Sigmoid colon (tissue), 7 donors: Measurements from ENCODE around the gene RIPPLY1. TPM values are rescaled to one million over a fixed set of nuclear protein-coding genes. Genes with fewer than 3 reads are reported as not detected.
"Not testable (repeated sequence)": the region's sequence is repeated elsewhere in the genome, so short reads cannot be mapped to it uniquely, and the experiment has no call there.

ENCODE experiments used
- DNase-seq: peaks from one replicate; pipeline ENCODE4 v3.0.0-alpha.2; 2019
- H3K27ac ChIP-seq, 4 donors: fragments of 200-600 bp; sonication (generic); one replicate each; pipeline ENCODE4 v1.5.1; 2016 to 2019; ENCODE audit warnings: mild to moderate bottlenecking in 1 of 4
- H3K27me3 ChIP-seq, 3 donors: fragments of 200-600 bp; sonication (generic); one replicate each; pipeline ENCODE4 v1.5.1; 2019; ENCODE audit warnings: mild to moderate bottlenecking in 1 of 3
- H3K36me3 ChIP-seq, 4 donors: fragments of 200-600 bp; sonication (generic); one replicate each; pipeline ENCODE4 v1.5.1; 2016 to 2019
- H3K4me1 ChIP-seq, 4 donors: fragments of 200-600 bp; sonication (generic); one replicate each; pipeline ENCODE4 v1.5.1; 2017 to 2019
- H3K4me3 ChIP-seq, 4 donors: fragments of 200-600 bp; sonication (generic); one replicate each; pipeline ENCODE4 v1.5.1; 2017 to 2019; ENCODE audit warnings: mild to moderate bottlenecking in 2 of 4, moderate library complexity in 1 of 4
- H3K9me3 ChIP-seq, 4 donors: fragments of 200-600 bp in 3 of 4; sonication (generic) in 3 of 4; one replicate each; pipeline versions ENCODE4 v1.5.1 to v1.6.1; 2013 to 2019
- EP300 ChIP-seq, 4 donors: sonication (generic); formaldehyde crosslinking; IDR thresholded peaks; one replicate each; pipeline ENCODE4 v1.6.1; 2017; ENCODE audit warnings: antibody characterized with exemption in 4 of 4
- POLR2A ChIP-seq, 2 donors: fragments of 450-650 bp; IDR thresholded peaks; one replicate each; pipeline ENCODE4 v1.6.1; 2016; ENCODE audit warnings: antibody characterized with exemption in 2 of 2, mild to moderate bottlenecking in 2 of 2, moderate library complexity in 2 of 2
- POLR2AphosphoS5 ChIP-seq, 4 donors: sonication (generic); formaldehyde crosslinking; IDR thresholded peaks; one replicate each; pipeline ENCODE4 v1.6.1; 2017; ENCODE audit warnings: antibody characterized with exemption in 4 of 4
- WGBS, 2 donors: extraction: QIAGEN DNeasy Blood & Tissue Kit; methylation state at CpG; one replicate each; pipeline ENCODE4 v1.1.7; 2013; 5-methylcytosine and 5-hydroxymethylcytosine counted together
- intact Hi-C: fragments of 100-400 bp; cut with DNase I; formaldehyde crosslinking; loops from one replicate; pipeline ENCODE4 v1.15.1; 2023
- polyA plus RNA-seq, 3 donors: library from polyadenylated mRNA; stranded (reverse); fragments of 200-250 nt; gene quantifications; one replicate each; pipeline ENCODE4 v1.2.3, GENCODE V29; 2013
- total RNA-seq, 4 donors: library from RNA; depleted of rRNA; stranded (reverse); fragments of >200 nt; gene quantifications; one replicate each; pipeline ENCODE4 v1.1.0, GENCODE V29; 2016
- TF ChIP-seq, protein P1 (sequence below), 4 experiments: fragments of 450-650 bp in 3 of 4; fragments of 200-600 bp in 1 of 4; IDR thresholded peaks; one replicate each; pipeline ENCODE4 v1.5.1; 2016 to 2019; ENCODE audit warnings: antibody characterized with exemption in 4 of 4, mild to moderate bottlenecking in 3 of 4, moderate library complexity in 2 of 4
- donor health status: healthy with polysubstance abuse.
- donor health status: Bipolar disorder and iron deficiency.
- donor health status: healthy.

The RIPPLY1 gene
- total and polyA plus RNA-seq, 7 donors, result 0.09 TPM; not detected in 6

DNA sequence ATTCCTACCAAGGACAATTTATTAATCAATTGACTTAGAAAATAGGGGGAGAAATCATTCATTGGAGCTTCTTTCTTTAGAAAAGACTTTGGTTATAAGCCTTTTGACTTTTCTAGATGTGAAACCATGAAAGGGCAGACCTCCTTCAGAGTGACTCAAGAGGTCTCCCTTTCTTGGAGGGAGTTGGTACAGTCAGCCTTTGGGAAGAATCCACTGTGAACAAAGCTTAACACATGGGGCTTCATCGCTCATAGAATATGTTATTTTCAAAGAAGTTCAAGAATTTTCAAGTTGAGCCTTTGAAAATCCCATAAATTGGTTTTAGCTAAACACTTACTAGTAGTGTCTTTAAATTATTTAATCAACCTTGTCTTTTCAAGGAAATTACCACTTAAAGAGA is 28.0 kb downstream of the RIPPLY1 start:
- H3K4me3 ChIP-seq, result no peak overlapping the region
- WGBS, 2 donors, result 74 to 86% methylated on average over 1 of the region's 1 CpG

DNA sequence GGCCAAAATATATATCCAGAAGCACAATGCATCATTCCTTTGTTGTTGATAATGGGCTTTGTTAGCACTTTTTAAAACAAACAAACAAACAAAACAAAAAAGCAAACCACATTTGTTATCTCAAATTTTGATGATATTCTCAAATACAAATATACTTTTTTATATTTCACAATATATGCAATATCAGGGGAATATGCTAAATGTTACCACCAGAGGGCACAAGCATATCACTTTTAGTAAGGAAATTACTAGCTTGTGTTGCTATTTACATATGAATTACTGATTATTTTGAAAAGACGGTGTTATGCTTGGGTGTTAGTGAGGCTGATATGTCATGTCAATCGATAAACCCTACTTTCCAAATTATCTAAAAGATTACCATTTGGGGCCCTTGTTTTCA is 29.1 kb downstream of the RIPPLY1 start:
- intact Hi-C loops, result no loop called here
- H3K9me3 ChIP-seq, result no peaks in the 10 kb centered on the region
- no peak overlapping the region for H3K4me3 ChIP-seq
- H3K36me3 ChIP-seq, result no peaks in the 10 kb centered on the region
- H3K4me1 ChIP-seq, result no peaks in the 10 kb centered on the region
- no peak for TF ChIP-seq POLR2A (IDR thresholded peaks at IDR 0.05)
- no peak for TF ChIP-seq EP300 (IDR thresholded peaks at IDR 0.05)
- TF ChIP-seq POLR2AphosphoS5 (IDR thresholded peaks at IDR 0.05), result no peak
- TF ChIP-seq, protein P1, sequence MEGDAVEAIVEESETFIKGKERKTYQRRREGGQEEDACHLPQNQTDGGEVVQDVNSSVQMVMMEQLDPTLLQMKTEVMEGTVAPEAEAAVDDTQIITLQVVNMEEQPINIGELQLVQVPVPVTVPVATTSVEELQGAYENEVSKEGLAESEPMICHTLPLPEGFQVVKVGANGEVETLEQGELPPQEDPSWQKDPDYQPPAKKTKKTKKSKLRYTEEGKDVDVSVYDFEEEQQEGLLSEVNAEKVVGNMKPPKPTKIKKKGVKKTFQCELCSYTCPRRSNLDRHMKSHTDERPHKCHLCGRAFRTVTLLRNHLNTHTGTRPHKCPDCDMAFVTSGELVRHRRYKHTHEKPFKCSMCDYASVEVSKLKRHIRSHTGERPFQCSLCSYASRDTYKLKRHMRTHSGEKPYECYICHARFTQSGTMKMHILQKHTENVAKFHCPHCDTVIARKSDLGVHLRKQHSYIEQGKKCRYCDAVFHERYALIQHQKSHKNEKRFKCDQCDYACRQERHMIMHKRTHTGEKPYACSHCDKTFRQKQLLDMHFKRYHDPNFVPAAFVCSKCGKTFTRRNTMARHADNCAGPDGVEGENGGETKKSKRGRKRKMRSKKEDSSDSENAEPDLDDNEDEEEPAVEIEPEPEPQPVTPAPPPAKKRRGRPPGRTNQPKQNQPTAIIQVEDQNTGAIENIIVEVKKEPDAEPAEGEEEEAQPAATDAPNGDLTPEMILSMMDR (IDR thresholded peaks at IDR 0.05), result no peak
- H3K27ac ChIP-seq, result no peak overlapping the region
- 46 to 68% methylated on average over 2 of the region's 2 CpGs for WGBS, 2 donors
- DNase-seq, result no peak
- no peaks in the 10 kb centered on the region for H3K27me3 ChIP-seq

More for the DNA sequence above, 28.0 kb downstream of the RIPPLY1 start:
- Histone ChIP-seq H3K27me3 (no peaks in the 10 kb centered on the region), H3K27ac (no peak overlapping the region), H3K4me1 (no peaks in the 10 kb centered on the region), H3K9me3 (no peaks in the 10 kb centered on the region), H3K36me3 (no peaks in the 10 kb centered on the region)
- TF ChIP-seq POLR2A (IDR thresholded peaks at IDR 0.05), result no peak
- no peak for DNase-seq
- intact Hi-C loops, result no loop called here

DNA sequence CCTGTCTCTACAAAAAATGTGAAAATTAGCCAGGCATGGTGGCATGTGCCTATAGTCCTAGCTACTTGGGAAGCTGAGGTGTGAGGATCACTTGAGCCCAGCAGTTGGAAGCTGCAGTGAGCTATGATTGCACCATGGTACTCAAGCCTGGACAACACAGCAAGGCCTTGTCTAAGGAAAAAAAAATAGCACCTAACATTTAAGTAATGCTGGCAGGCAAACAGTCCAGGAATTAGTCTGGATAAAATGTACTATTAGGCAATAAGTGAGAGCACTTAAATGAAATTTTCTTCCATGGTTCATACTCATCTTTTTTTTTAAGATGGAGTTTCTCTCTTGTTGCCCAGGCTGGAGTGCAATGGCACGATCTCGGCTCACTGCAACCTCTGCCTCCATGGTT is 30.3 kb downstream of the RIPPLY1 start:
- H3K9me3 ChIP-seq, H3K27ac ChIP-seq, H3K4me3 ChIP-seq, DNase-seq, H3K27me3 ChIP-seq, intact Hi-C loops, H3K4me1 ChIP-seq, H3K36me3 ChIP-seq: not testable (repeated sequence)
- WGBS, 2 donors, result 97% methylated on average over 2 of the region's 2 CpGs

DNA sequence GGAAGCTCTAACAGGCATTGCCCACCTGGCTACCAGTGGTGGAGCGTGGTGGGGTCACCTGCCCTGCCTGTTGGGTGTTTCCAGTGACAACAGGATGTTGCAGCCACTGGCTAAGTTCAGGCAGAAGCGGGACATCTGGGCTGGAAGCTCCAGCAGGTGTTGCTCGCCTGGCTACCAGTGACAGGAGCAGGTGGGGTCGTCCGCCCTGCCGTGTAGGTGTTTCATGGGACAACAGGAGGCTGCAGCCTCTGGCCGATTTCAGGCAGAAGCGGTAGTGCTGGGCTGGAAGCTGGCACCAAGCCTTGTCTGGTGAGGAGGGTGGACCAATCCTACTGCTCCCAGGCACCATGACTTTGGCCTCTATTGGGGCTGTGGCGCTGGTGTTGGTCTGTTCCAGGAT is 39.4 kb downstream of the RIPPLY1 start:
- no peak overlapping the region for H3K4me3 ChIP-seq
- H3K4me1 ChIP-seq, result no peaks in the 10 kb centered on the region
- no peak for DNase-seq
- H3K9me3 ChIP-seq, result no peaks in the 10 kb centered on the region
- WGBS, 2 donors, result 95 to 96% methylated on average over 9 of the region's 9 CpGs
- no peaks in the 10 kb centered on the region for H3K27me3 ChIP-seq
- intact Hi-C loops, result no loop called here
- H3K27ac ChIP-seq, result no peak overlapping the region
- TF ChIP-seq EP300 (IDR thresholded peaks at IDR 0.05), result no peak
- no peak for TF ChIP-seq POLR2A (IDR thresholded peaks at IDR 0.05)
- TF ChIP-seq POLR2AphosphoS5 (IDR thresholded peaks at IDR 0.05), result no peak
- TF ChIP-seq, protein P1 (IDR thresholded peaks at IDR 0.05), result no peak
- H3K36me3 ChIP-seq, result no peaks in the 10 kb centered on the region

GRCh38 chrX:106862972-106863688 is 40.0 kb downstream of the RIPPLY1 start:
- DNase-seq, result no peak
- Histone ChIP-seq H3K27ac (no peak overlapping the region), H3K27me3 (no peaks in the 10 kb centered on the region), H3K4me1 (no peaks in the 10 kb centered on the region), H3K4me3 (no peak overlapping the region), H3K9me3 (no peaks in the 10 kb centered on the region), H3K36me3 (no peaks in the 10 kb centered on the region)
- 77 to 78% methylated on average over 13 of the region's 13 CpGs for WGBS, 2 donors
- intact Hi-C loops, result no loop called here
- TF ChIP-seq EP300 (IDR thresholded peaks at IDR 0.05), result no peak
- TF ChIP-seq, protein P1 (IDR thresholded peaks at IDR 0.05), result no peak
- TF ChIP-seq POLR2AphosphoS5 (IDR thresholded peaks at IDR 0.05), result no peak
- TF ChIP-seq POLR2A (IDR thresholded peaks at IDR 0.05), result no peak

Other genes with a start within 250 kb of the RIPPLY1 start
- gene RNF128, start 176.6 kb downstream of the RIPPLY1 start, total RNA-seq, result under 1 TPM in 1 of 4 donors, not detected in 3; 0.36 TPM
- gene RNF128, start 176.6 kb downstream of the RIPPLY1 start, polyA plus RNA-seq, result 10 to 100 TPM in 1 of 3 donors, 1 to 10 TPM in 2; 4.4 to 10.5 (median 4.8) TPM
- gene TBC1D8B, start 100.7 kb downstream of the RIPPLY1 start, total RNA-seq, result 1 to 10 TPM; 4.5 to 9.4 (median 5.7) TPM
- gene TBC1D8B, start 100.7 kb downstream of the RIPPLY1 start, polyA plus RNA-seq, result 1 to 10 TPM; 3.3 to 5.3 (median 3.6) TPM
- not detected for gene CLDN2, start 17.1 kb upstream of the RIPPLY1 start, total RNA-seq
- 1 to 10 TPM in 1 of 3 donors, under 1 TPM in 1, not detected in 1; 0.60 to 3.6 TPM for gene CLDN2, start 17.1 kb upstream of the RIPPLY1 start, polyA plus RNA-seq
- gene MORC4, start 96.9 kb upstream of the RIPPLY1 start, total RNA-seq, result 10 to 100 TPM in 3 of 4 donors, 1 to 10 TPM in 1; 9.3 to 13.0 (median 11.5) TPM
- gene MORC4, start 96.9 kb upstream of the RIPPLY1 start, polyA plus RNA-seq, result 1 to 10 TPM; 5.8 to 7.2 (median 6.0) TPM
- gene RBM41, start 215.5 kb upstream of the RIPPLY1 start, total RNA-seq, result 10 to 100 TPM; 16.9 to 28.2 (median 21.9) TPM
- gene RBM41, start 215.5 kb upstream of the RIPPLY1 start, polyA plus RNA-seq, result 1 to 10 TPM; 4.8 to 7.3 (median 7.2) TPM